Gastrocnemius medialis (tissue), 4 donors: ENCODE data around the gene GRK1.

Experiments used
- CTCF ChIP-seq, 5 experiments: fragments of 450-650 bp in 3 of 5; fragments of 200-600 bp in 2 of 5; sonication (generic) in 2 of 5; IDR thresholded peaks in 4 of 5; conservative IDR thresholded peaks in 1 of 5; 1 replicate in 4 of 5; 2 replicates in 1 of 5; pipeline ENCODE4 v1.5.1; 2016 to 2019; ENCODE audit warnings: antibody characterized with exemption in 5 of 5, mild to moderate bottlenecking in 3 of 5, moderate library complexity in 3 of 5
- POLR2A ChIP-seq, 2 donors: fragments of 450-650 bp; IDR thresholded peaks; one replicate each; pipeline ENCODE4 v1.6.1; 2017; ENCODE audit warnings: antibody characterized with exemption in 2 of 2, mild to moderate bottlenecking in 2 of 2, moderate library complexity in 2 of 2

GRCh38 chr13:113627136-113627535 lies 39.9 kb upstream of the GRK1 start:
- TF ChIP-seq CTCF (IDR thresholded peaks at IDR 0.05 in 4 of 5, conservative IDR thresholded peaks at IDR 0.05 in 1 of 5): no peak
- no peak for TF ChIP-seq POLR2A (IDR thresholded peaks at IDR 0.05)
